A549 (cell line): ENCODE measurements around the gene PLCB1. TPM values are rescaled to one million over a fixed set of nuclear protein-coding genes. Genes with fewer than 3 reads are reported as not detected.

Experiments used
- ATAC-seq, 2 experiments: fragments of 200-7000 bp in 1 of 2; fragments of >200 bp in 1 of 2; cut with Nextera tagmentation in 1 of 2; cut with Tn5 transposase in 1 of 2; 3 replicates each; pipeline versions ENCODE4 v1.8.0 to v1.9.1; 2018 to 2020; ENCODE audit warnings: mild to moderate bottlenecking in 1 of 2, moderate library complexity in 1 of 2
- CTCF ChIA-PET: fragments of 300-600 bp; sonication (Branson Sonifier 250); formaldehyde crosslinking; extraction: SDS; loops from one replicate; lab custom pipeline; 2021; ENCODE audit warnings: antibody characterized with exemption, inconsistent platforms; lab: Yijun Ruan, JAX
- POLR2A ChIA-PET: fragments of 350-600 bp; formaldehyde crosslinking; extraction: SDS; loops from one replicate; lab custom pipeline; 2021; ENCODE audit warnings: antibody characterized with exemption, inconsistent platforms; lab: Yijun Ruan, JAX
- DNase-seq, 2 experiments: peaks; one replicate each; pipeline versions ENCODE4 v3.0.0 to v3.0.0-alpha.2; 2011 to 2016; ENCODE audit warnings: low read depth in 1 of 2, low spot score in 1 of 2
- FAIRE-seq: peaks from 2 replicates; lab custom pipeline; 2011; peaks lifted over from hg19 to GRCh38; lab: Jason Lieb, UNC
- H3K27ac ChIP-seq, 2 experiments: fragments of >200 bp; sonication (Bioruptor Twin); formaldehyde crosslinking; 3 replicates each; pipeline ENCODE4 v1.5.1; 2016 to 2017
- H3K4me1 ChIP-seq: fragments of >200 bp; sonication (Bioruptor Twin); formaldehyde crosslinking; 3 replicates; pipeline ENCODE4 v1.6.1; 2016
- H3K4me2 ChIP-seq: fragments of >200 bp; sonication (Bioruptor Twin); formaldehyde crosslinking; 3 replicates; pipeline ENCODE4 v1.6.1; 2016
- H3K4me3 ChIP-seq: fragments of >200 bp; sonication (Bioruptor Twin); formaldehyde crosslinking; 3 replicates; pipeline ENCODE4 v1.5.1; 2016
- H3K9me3 ChIP-seq: fragments of >200 bp; sonication (Bioruptor Twin); formaldehyde crosslinking; 3 replicates; pipeline ENCODE4 v1.6.1; 2016
- BCL3 ChIP-seq: fragments of >200 bp; sonication (Bioruptor Twin); formaldehyde crosslinking; IDR thresholded peaks from 3 replicates; pipeline ENCODE4 v1.6.1; 2016
- BHLHE40 ChIP-seq: IDR thresholded peaks from 2 replicates; pipeline ENCODE4 v1.6.1; 2012; ENCODE audit warnings: low read depth, low read length, inconsistent platforms
- CBX2 ChIP-seq: fragments of 200-600 bp; sonication (generic); IDR thresholded peaks from 2 replicates; pipeline ENCODE4 v1.6.1; 2016; ENCODE audit warnings: low read depth, mild to moderate bottlenecking, borderline replicate concordance
- CHD4 ChIP-seq: fragments of 200-600 bp; sonication (generic); IDR thresholded peaks from 2 replicates; pipeline ENCODE4 v1.6.1; 2016; ENCODE audit warnings: antibody characterized with exemption, mild to moderate bottlenecking, borderline replicate concordance
- EHF ChIP-seq: fragments of 250-450 bp; sonication (Bioruptor Pico); IDR thresholded peaks from 2 replicates; pipeline ENCODE4 v1.5.0; 2020; ENCODE audit warnings: mild to moderate bottlenecking
- ELK1 ChIP-seq: fragments of 150-350 bp; IDR thresholded peaks from 2 replicates; pipeline ENCODE4 v1.6.1; 2014; ENCODE audit warnings: low read depth, mild to moderate bottlenecking, low read length
- EP300 ChIP-seq, 2 experiments: fragments of >200 bp; sonication (Bioruptor Twin); formaldehyde crosslinking; IDR thresholded peaks; 2 replicates in 1 of 2; 3 replicates in 1 of 2; pipeline ENCODE4 v1.6.1; 2016 to 2017
- FOSB ChIP-seq: fragments of 250-450 bp; sonication (Bioruptor Pico); IDR thresholded peaks from 2 replicates; pipeline ENCODE4 v1.5.0; 2020; ENCODE audit warnings: mild to moderate bottlenecking, moderate library complexity
- HES2 ChIP-seq: fragments of >200 bp; sonication (Bioruptor Twin); formaldehyde crosslinking; IDR thresholded peaks from 2 replicates; pipeline ENCODE4 v1.6.1; 2016
- JUNB ChIP-seq: fragments of >200 bp; sonication (Bioruptor Twin); formaldehyde crosslinking; IDR thresholded peaks from 2 replicates; pipeline ENCODE4 v1.6.1; 2016
- KDM1A ChIP-seq: fragments of 200-600 bp; sonication (generic); IDR thresholded peaks from 2 replicates; pipeline ENCODE4 v1.6.1; 2016; ENCODE audit warnings: low read depth, mild to moderate bottlenecking
- NFE2L2 ChIP-seq: fragments of 150-350 bp; conservative IDR thresholded peaks from 2 replicates; pipeline ENCODE4 v1.6.1; 2014; ENCODE audit warnings: low read length
- NPAS2 ChIP-seq: fragments of 250-450 bp; sonication (Bioruptor Pico); IDR thresholded peaks from 2 replicates; pipeline ENCODE4 v1.8.0; 2022; ENCODE audit warnings: mild to moderate bottlenecking, moderate library complexity, borderline replicate concordance
- NR3C1 ChIP-seq: fragments of >200 bp; sonication (Bioruptor Twin); formaldehyde crosslinking; IDR thresholded peaks from 3 replicates; pipeline ENCODE4 v1.6.1; 2017
- PHF8 ChIP-seq: fragments of 200-600 bp; sonication (generic); IDR thresholded peaks from 2 replicates; pipeline ENCODE4 v1.6.1; 2016; ENCODE audit warnings: low read depth, mild to moderate bottlenecking, antibody characterized with exemption, moderate library complexity, borderline replicate concordance
- POLR2A ChIP-seq: IDR thresholded peaks from 2 replicates; pipeline ENCODE4 v1.6.1; 2012; ENCODE audit warnings: mild to moderate bottlenecking, low read length
- POLR2AphosphoS2 ChIP-seq: conservative IDR thresholded peaks from 2 replicates; pipeline ENCODE4 v1.6.1; 2012; ENCODE audit warnings: low read length, improper control_type of control experiment, inconsistent platforms
- RAD21 ChIP-seq, 2 experiments: fragments of >200 bp in 1 of 2; sonication (Bioruptor Twin) in 1 of 2; formaldehyde crosslinking in 1 of 2; IDR thresholded peaks in 1 of 2; conservative IDR thresholded peaks in 1 of 2; 2 replicates in 1 of 2; 3 replicates in 1 of 2; pipeline ENCODE4 v1.6.1; 2012 to 2018; ENCODE audit warnings: inconsistent platforms in 1 of 2
- RARB ChIP-seq: fragments of 250-450 bp; sonication (Bioruptor Pico); IDR thresholded peaks from 2 replicates; pipeline ENCODE4 v1.8.0; 2021; ENCODE audit warnings: mild to moderate bottlenecking, moderate library complexity
- RFX5 ChIP-seq: fragments of 450-650 bp; IDR thresholded peaks from 2 replicates; pipeline ENCODE4 v1.7.1; 2014; ENCODE audit warnings: antibody characterized with exemption, mild to moderate bottlenecking, moderate library complexity
- RNF2 ChIP-seq: fragments of 200-600 bp; sonication (generic); IDR thresholded peaks from 2 replicates; pipeline ENCODE4 v1.6.1; 2016; ENCODE audit warnings: low read depth, mild to moderate bottlenecking, antibody characterized with exemption, moderate library complexity, borderline replicate concordance
- SMC3 ChIP-seq: fragments of >200 bp; sonication (Bioruptor Twin); formaldehyde crosslinking; IDR thresholded peaks from 3 replicates; pipeline ENCODE4 v1.6.1; 2018; ENCODE audit warnings: inconsistent platforms
- TFCP2L1 ChIP-seq: fragments of 250-450 bp; sonication (Bioruptor Pico); IDR thresholded peaks from 2 replicates; pipeline ENCODE4 v1.5.0; 2021; ENCODE audit warnings: mild to moderate bottlenecking
- TP53 ChIP-seq: fragments of 250-450 bp; sonication (Bioruptor Pico); IDR thresholded peaks from 2 replicates; pipeline ENCODE4 v1.5.0; 2021; ENCODE audit warnings: mild to moderate bottlenecking, moderate library complexity
- WGBS: methylation state at CpG from one replicate; pipeline ENCODE4 v1.1.6; 2017; ENCODE audit errors: missing lambda C conversion rate; 5-methylcytosine and 5-hydroxymethylcytosine counted together
- polyA plus RNA-seq, 4 experiments: library from polyadenylated mRNA; depleted of rRNA in 3 of 4; stranded (reverse); fragments of >200 nt; fragmentation: RNase III in 1 of 4; extraction: RNeasy Plus Mini Kit Qiagen cat#74134 plus additional on column Dnase treatment in 1 of 4; gene quantifications; 2 replicates in 3 of 4; 3 replicates in 1 of 4; pipeline ENCODE4 v1.2.3, GENCODE V29; 2011 to 2017
- TF ChIP-seq, protein P1 (sequence below): fragments of >200 bp; sonication (Bioruptor Twin); formaldehyde crosslinking; IDR thresholded peaks from 3 replicates; pipeline ENCODE4 v1.5.1; 2016
- TF ChIP-seq, protein P2 (sequence below): fragments of 250-450 bp; sonication (Bioruptor Pico); IDR thresholded peaks from 2 replicates; pipeline ENCODE4 v1.5.0; 2021; ENCODE audit warnings: mild to moderate bottlenecking, moderate library complexity, borderline replicate concordance

Gene PLCB1
- polyA plus RNA-seq, 2 of the 4 experiments (the other 2 are of a cell fraction): 0.97 to 6.3 TPM

DNA sequence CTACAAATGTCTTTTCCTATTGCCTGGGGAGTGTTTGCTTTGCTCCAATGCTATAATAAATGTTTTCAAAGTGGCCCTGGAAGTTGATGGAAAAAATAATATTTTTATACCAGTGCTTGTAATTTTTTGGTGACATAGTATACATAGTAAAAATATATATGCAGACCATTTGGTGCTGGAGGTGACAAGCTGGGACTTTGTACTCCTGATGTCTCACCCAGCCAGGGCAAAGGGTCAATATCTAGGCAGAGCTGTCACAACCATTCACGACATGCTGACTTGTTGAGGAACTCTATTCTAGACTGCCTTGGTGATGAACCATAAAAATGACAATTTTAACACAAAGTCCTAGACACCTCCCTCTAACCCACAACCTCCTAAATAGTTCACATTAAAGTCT is 203.0 kb downstream of the PLCB1 start:
- Histone ChIP-seq H3K9me3 (no peaks in the 10 kb centered on the region), H3K4me3 (no peak overlapping the region), H3K27ac (no peak overlapping the region), H3K4me1 (no peaks in the 10 kb centered on the region), H3K4me2 (no peak overlapping the region)
- TF ChIP-seq POLR2AphosphoS2: no peak
- no peak for TF ChIP-seq FOSB
- TF ChIP-seq SMC3: no peak
- TF ChIP-seq ELK1: no peak
- no peak for TF ChIP-seq BHLHE40
- no peak for TF ChIP-seq BCL3
- no peak for TF ChIP-seq TP53 (CRISPR knock-in tag)
- TF ChIP-seq RFX5: no peak
- no peak for TF ChIP-seq CBX2
- no peak for TF ChIP-seq RAD21 (conservative IDR thresholded peaks at IDR 0.05 in 1 of 2, IDR thresholded peaks at IDR 0.05 in 1 of 2)
- no peak for TF ChIP-seq NR3C1
- TF ChIP-seq, protein P1, sequence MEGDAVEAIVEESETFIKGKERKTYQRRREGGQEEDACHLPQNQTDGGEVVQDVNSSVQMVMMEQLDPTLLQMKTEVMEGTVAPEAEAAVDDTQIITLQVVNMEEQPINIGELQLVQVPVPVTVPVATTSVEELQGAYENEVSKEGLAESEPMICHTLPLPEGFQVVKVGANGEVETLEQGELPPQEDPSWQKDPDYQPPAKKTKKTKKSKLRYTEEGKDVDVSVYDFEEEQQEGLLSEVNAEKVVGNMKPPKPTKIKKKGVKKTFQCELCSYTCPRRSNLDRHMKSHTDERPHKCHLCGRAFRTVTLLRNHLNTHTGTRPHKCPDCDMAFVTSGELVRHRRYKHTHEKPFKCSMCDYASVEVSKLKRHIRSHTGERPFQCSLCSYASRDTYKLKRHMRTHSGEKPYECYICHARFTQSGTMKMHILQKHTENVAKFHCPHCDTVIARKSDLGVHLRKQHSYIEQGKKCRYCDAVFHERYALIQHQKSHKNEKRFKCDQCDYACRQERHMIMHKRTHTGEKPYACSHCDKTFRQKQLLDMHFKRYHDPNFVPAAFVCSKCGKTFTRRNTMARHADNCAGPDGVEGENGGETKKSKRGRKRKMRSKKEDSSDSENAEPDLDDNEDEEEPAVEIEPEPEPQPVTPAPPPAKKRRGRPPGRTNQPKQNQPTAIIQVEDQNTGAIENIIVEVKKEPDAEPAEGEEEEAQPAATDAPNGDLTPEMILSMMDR: no peak
- no peak for TF ChIP-seq EHF (CRISPR knock-in tag)
- TF ChIP-seq CHD4: no peak
- no peak for TF ChIP-seq RARB
- TF ChIP-seq EP300 (IDR thresholded peaks at IDR 0.05): no peak
- TF ChIP-seq NPAS2: no peak
- no peak for TF ChIP-seq PHF8
- TF ChIP-seq RNF2: no peak
- no peak for FAIRE-seq
- no peak for DNase-seq
- no peak for ATAC-seq
- ChIA-PET POLR2A (no interaction called here), CTCF (no interaction called here)
- whole genome bisulfite sequencing: 0% methylated on average over 1 of the region's 1 CpG

- POLR2A ChIA-PET: no interaction called here
- no peak for ATAC-seq
- TF ChIP-seq FOSB (no peak), POLR2AphosphoS2 (no peak), CBX2 (no peak), POLR2A (no peak), KDM1A (no peak), NFE2L2 (no peak), BCL3 (no peak), BHLHE40 (no peak), HES2 (no peak), EP300 (IDR thresholded peaks at IDR 0.05) (no peak), PHF8 (no peak), TFCP2L1 (CRISPR knock-in tag) (no peak), JUNB (no peak), EHF (CRISPR knock-in tag) (no peak)
- TF ChIP-seq, protein P2, sequence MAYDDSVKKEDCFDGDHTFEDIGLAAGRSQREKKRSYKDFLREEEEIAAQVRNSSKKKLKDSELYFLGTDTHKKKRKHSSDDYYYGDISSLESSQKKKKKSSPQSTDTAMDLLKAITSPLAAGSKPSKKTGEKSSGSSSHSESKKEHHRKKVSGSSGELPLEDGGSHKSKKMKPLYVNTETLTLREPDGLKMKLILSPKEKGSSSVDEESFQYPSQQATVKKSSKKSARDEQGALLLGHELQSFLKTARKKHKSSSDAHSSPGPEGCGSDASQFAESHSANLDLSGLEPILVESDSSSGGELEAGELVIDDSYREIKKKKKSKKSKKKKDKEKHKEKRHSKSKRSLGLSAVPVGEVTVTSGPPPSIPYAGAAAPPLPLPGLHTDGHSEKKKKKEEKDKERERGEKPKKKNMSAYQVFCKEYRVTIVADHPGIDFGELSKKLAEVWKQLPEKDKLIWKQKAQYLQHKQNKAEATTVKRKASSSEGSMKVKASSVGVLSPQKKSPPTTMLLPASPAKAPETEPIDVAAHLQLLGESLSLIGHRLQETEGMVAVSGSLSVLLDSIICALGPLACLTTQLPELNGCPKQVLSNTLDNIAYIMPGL (CRISPR knock-in tag): no peak
- TF ChIP-seq, all 56 proteins: peak for 0
- DNase-seq (no peak), FAIRE-seq (no peak)
- CTCF ChIA-PET: no interaction called here
- 20% methylated on average over 7 of the region's 7 CpGs for WGBS
- Histone ChIP-seq H3K4me1 (no peaks in the 10 kb centered on the region), H3K4me2 (no peak overlapping the region), H3K27ac (no peak overlapping the region), H3K4me3 (no peak overlapping the region), H3K9me3 (no peaks in the 10 kb centered on the region)
These were observed 203.6 kb downstream of the PLCB1 start for GRCh38 chr20:8335495-8336195.
